ENCODE results near the gene MOCOS. TPM values are rescaled to one million over a fixed set of nuclear protein-coding genes. Genes with fewer than 3 reads are reported as not detected.
"Not testable (repeated sequence)": the region's sequence is repeated elsewhere in the genome, so short reads cannot be mapped to it uniquely, and the experiment has no call there.

MOCOS gene
- total RNA-seq, 1 donor from 2014 or later = 5.0 TPM

GRCh38 chr18:36214811-36215210 is 27.5 kb downstream of the MOCOS start:
- DNase-seq (no peak), ATAC-seq (no peak)
- Histone ChIP-seq H3K4me3 (no peak overlapping the region), H3K27me3 (no peaks in the 10 kb centered on the region), H3K27ac (no peak overlapping the region), H3K36me3 (no peaks in the 10 kb centered on the region), H3K4me1 (no peaks in the 10 kb centered on the region), H3K9me3 (no peaks in the 10 kb centered on the region)
- TF ChIP-seq, protein P1, sequence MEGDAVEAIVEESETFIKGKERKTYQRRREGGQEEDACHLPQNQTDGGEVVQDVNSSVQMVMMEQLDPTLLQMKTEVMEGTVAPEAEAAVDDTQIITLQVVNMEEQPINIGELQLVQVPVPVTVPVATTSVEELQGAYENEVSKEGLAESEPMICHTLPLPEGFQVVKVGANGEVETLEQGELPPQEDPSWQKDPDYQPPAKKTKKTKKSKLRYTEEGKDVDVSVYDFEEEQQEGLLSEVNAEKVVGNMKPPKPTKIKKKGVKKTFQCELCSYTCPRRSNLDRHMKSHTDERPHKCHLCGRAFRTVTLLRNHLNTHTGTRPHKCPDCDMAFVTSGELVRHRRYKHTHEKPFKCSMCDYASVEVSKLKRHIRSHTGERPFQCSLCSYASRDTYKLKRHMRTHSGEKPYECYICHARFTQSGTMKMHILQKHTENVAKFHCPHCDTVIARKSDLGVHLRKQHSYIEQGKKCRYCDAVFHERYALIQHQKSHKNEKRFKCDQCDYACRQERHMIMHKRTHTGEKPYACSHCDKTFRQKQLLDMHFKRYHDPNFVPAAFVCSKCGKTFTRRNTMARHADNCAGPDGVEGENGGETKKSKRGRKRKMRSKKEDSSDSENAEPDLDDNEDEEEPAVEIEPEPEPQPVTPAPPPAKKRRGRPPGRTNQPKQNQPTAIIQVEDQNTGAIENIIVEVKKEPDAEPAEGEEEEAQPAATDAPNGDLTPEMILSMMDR (IDR thresholded peaks at IDR 0.05) = no peak
- intact Hi-C loops (cut with DNase I) = no loop called here

DNA sequence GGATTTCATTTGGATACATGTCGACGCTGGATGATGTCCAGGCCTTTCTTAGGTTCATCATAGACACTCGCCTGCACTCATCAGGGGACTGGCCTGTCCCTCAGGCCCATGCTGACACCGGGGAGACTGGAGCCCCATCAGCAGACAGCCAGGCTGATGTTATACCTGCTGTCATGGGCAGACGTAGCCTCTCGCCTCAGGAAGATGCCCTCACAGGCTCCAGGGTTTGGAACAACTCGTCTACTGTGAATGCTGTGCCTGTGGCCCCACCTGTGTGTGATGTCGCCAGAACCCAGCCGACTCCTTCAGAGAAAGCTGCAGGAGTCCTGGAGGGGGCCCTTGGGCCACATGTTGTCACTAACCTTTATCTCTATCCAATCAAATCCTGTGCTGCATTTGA is 28.3 kb downstream of the MOCOS start:
- no peak for DNase-seq
- no peaks in the 10 kb centered on the region for H3K36me3 ChIP-seq
- no peaks in the 10 kb centered on the region for H3K9me3 ChIP-seq
- ATAC-seq = no peak
- H3K27me3 ChIP-seq = no peaks in the 10 kb centered on the region
- no peaks in the 10 kb centered on the region for H3K4me1 ChIP-seq
- no peak overlapping the region for H3K4me3 ChIP-seq
- intact Hi-C loops (cut with DNase I) = no loop called here
- TF ChIP-seq, protein P1 (IDR thresholded peaks at IDR 0.05) = no peak
- H3K27ac ChIP-seq = no peak overlapping the region

DNA sequence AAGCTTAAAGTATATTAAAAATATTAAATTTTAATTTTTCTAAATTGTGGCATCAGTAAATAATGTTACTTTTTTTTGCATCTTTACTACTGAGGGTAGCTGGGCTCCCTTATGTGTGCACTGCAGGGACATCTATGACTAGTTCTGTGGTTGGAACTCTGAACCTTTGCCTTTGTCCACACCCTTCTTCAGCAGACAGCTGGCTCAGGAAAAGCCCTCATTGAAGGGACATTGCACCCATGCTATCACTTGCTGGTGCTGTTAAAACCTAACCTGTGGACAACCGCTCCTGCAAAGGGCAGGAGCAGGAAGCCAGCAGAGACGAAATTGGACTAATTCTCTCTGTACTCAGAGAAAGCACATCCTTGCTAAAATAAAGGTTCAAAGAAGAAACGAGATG is 30.1 kb downstream of the MOCOS start:
- Histone ChIP-seq H3K4me1 (no peaks in the 10 kb centered on the region), H3K27me3 (no peaks in the 10 kb centered on the region), H3K27ac (no peak overlapping the region), H3K36me3 (no peaks in the 10 kb centered on the region), H3K9me3 (no peaks in the 10 kb centered on the region), H3K4me3 (no peak overlapping the region)
- DNase-seq = no peak
- no peak for ATAC-seq
- TF ChIP-seq, protein P1 (IDR thresholded peaks at IDR 0.05) = no peak
- intact Hi-C loops (cut with DNase I) = no loop called here

DNA sequence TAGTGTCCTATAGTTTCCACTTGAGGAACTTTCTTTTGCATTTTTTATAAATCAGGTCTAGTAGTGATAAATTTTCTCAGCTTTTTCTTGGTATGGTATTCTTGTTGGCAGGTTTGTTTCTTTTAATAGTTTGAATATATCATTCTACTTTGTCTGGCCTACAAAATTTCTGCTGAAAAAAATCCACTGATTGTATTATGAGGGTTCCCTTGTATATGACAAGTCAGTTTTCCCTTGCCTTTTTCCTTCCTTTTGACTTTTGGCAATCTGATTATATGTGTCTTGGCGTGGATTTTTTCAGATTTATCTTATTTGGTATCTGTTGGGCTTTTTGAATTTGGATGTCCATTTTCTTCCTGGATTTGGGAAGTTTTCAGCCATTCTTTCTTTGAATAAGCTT is 41.9 kb downstream of the MOCOS start:
- intact Hi-C loops (cut with DNase I) = no loop called here
- TF ChIP-seq, protein P1 (IDR thresholded peaks at IDR 0.05) = no peak
- ATAC-seq (no peak), DNase-seq (no peak)
- Histone ChIP-seq H3K4me1 (no peaks in the 10 kb centered on the region), H3K9me3 (peaks cover 26% of the 10 kb centered on the region), H3K4me3 (no peak overlapping the region), H3K27ac (no peak overlapping the region), H3K27me3 (no peaks in the 10 kb centered on the region), H3K36me3 (no peaks in the 10 kb centered on the region)

- intact Hi-C loops (cut with DNase I); H3K36me3 ChIP-seq; DNase-seq; H3K4me1 ChIP-seq; H3K4me3 ChIP-seq; H3K27ac ChIP-seq; H3K9me3 ChIP-seq; H3K27me3 ChIP-seq; ATAC-seq: not testable (repeated sequence)
Observed at GRCh38 chr18:36240510-36240909, 53.2 kb downstream of the MOCOS start.

DNA sequence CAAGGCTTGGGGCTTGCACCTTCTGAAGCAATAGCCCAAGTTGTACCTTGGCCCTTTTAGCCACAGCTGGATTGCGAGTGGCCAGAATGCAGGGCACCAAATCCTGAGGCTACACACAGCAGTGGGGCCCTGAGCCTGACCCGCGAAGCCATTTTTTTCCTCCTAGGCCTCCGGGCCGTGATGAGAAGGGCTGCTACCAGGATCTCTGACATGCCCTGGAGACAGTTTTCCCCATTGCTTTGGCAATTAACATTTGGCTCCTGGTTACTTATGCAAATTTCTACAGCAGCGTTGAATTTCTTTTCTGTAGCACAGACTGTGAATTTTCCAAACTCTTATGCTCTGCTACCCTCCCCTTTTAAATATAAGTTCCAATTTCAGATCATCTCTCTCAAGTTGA is 54.5 kb downstream of the MOCOS start:
- intact Hi-C loops (cut with DNase I) = no loop called here
- ATAC-seq = no peak
- Histone ChIP-seq H3K27me3 (no peaks in the 10 kb centered on the region), H3K9me3 (no peaks in the 10 kb centered on the region), H3K36me3 (no peaks in the 10 kb centered on the region), H3K27ac (no peak overlapping the region), H3K4me1 (no peaks in the 10 kb centered on the region), H3K4me3 (no peak overlapping the region)
- TF ChIP-seq, protein P1 (IDR thresholded peaks at IDR 0.05) = no peak
- no peak for DNase-seq

Measured in upper lobe of right lung (tissue), 1 donor.